Activated T-helper 9 cell treated with anti-CD3 and anti-CD28 coated beads, Interleukin-2, amount 50 U/mL, for 16 hours (primary cell): ENCODE results near the gene FTO.

Source experiments
- DNase-seq: peaks from one replicate; pipeline ENCODE4 v3.0.0-alpha.2; 2020; ENCODE audit warnings: low read depth

FTO gene

GRCh38 chr16:54090602-54091001, 386.6 kb downstream of the FTO start:
- no peak for DNase-seq

- no peak for DNase-seq
These were observed 389.3 kb downstream of the FTO start for GRCh38 chr16:54093281-54093680.

- DNase-seq = no peak
These were observed 390.7 kb downstream of the FTO start for GRCh38 chr16:54094641-54095040.

GRCh38 chr16:54096607-54097006, 392.7 kb downstream of the FTO start:
- no peak for DNase-seq

GRCh38 chr16:54097774-54098173, 393.8 kb downstream of the FTO start:
- DNase-seq = no peak

GRCh38 chr16:54098247-54098646, 394.3 kb downstream of the FTO start:
- DNase-seq = no peak

- DNase-seq = no peak
These were observed 395.7 kb downstream of the FTO start for GRCh38 chr16:54099627-54100026.

- DNase-seq = no peak
These were observed 399.2 kb downstream of the FTO start for GRCh38 chr16:54102888-54103866.

GRCh38 chr16:54106057-54106456, 402.1 kb downstream of the FTO start:
- no peak for DNase-seq

- no peak for DNase-seq
These were observed 403.7 kb downstream of the FTO start for GRCh38 chr16:54107583-54108202.

- no peak for DNase-seq
These were observed 406.3 kb downstream of the FTO start for GRCh38 chr16:54110016-54110981.

GRCh38 chr16:54112451-54113206, 408.7 kb downstream of the FTO start:
- DNase-seq = no peak

GRCh38 chr16:54115558-54115957, 411.6 kb downstream of the FTO start:
- no peak for DNase-seq

GRCh38 chr16:54116124-54116655, 412.2 kb downstream of the FTO start:
- DNase-seq = no peak

GRCh38 chr16:54118846-54119245, 414.9 kb downstream of the FTO start:
- no peak for DNase-seq

- DNase-seq = no peak
These were observed 417.0 kb downstream of the FTO start for GRCh38 chr16:54120846-54121480.

- no peak for DNase-seq
These were observed 417.8 kb downstream of the FTO start for GRCh38 chr16:54121539-54122295.

GRCh38 chr16:54123766-54124165, 419.8 kb downstream of the FTO start:
- no peak for DNase-seq

GRCh38 chr16:54125751-54126655, 422.0 kb downstream of the FTO start:
- no peak for DNase-seq
